ENCODE measurements around the gene C4B. TPM values are rescaled to one million over a fixed set of nuclear protein-coding genes. Genes with fewer than 3 reads are reported as not detected.

C4B gene
- total RNA-seq, 1 experiment from 2014 or later: 2.7 TPM

GRCh38 chr6:31966997-31967925 lies 47.3 kb upstream of the C4B start:
- no peak overlapping the region for H3T11ph ChIP-seq (ENCODE audit: low read length)
- H3K9ac ChIP-seq (ENCODE audit: extremely low read depth, insufficient read length, low read length): no peak overlapping the region
- H3K14ac ChIP-seq (ENCODE audit: insufficient read depth, low read length): no peak overlapping the region
- no peak overlapping the region; a peak in 1 of 7 replicates for H3K27ac Mint-ChIP-seq
- no peak overlapping the region for H4K8ac ChIP-seq (replicated peaks; ENCODE audit: insufficient read length, low read depth, low read length)
- H3K4ac ChIP-seq (ENCODE audit: low read depth, low read length): no peak overlapping the region
- H2BK120ac ChIP-seq (ENCODE audit: low read depth, low read length, poor library complexity, severe bottlenecking): no peak overlapping the region
- no peak overlapping the region for H2BK20ac ChIP-seq (ENCODE audit: low read depth, low read length, poor library complexity, severe bottlenecking)
- H2AFZ ChIP-seq (ENCODE audit: low read length): no peak overlapping the region
- H3K23ac ChIP-seq (ENCODE audit: insufficient read length, low read depth, low read length): no peak overlapping the region
- H3K36me3 Mint-ChIP-seq (ENCODE audit: insufficient read depth in 1 of 3, low read depth in 3 of 3): peaks cover 41 to 82% (median 76%) of the 10 kb centered on the region in 3 experiments; a peak in 6 of 7 replicates
- no peak overlapping the region for H2BK12ac ChIP-seq (ENCODE audit: insufficient read length, low read depth, low read length)
- no peak overlapping the region for H3K4me2 ChIP-seq (ENCODE audit: insufficient read depth, insufficient read length, low read length)
- H3K4me1 Mint-ChIP-seq: peaks cover 0 to 4% of the 10 kb centered on the region in 2 experiments; a peak in 1 of 4 replicates
- H4K20me1 ChIP-seq (ENCODE audit: control insufficient read depth, insufficient read depth, insufficient read length): no peaks in the 10 kb centered on the region
- no peaks in the 10 kb centered on the region for H3K9me3 Mint-ChIP-seq
- H2BK5ac ChIP-seq (ENCODE audit: insufficient read length, low read length): no peak overlapping the region
- no peaks in the 10 kb centered on the region for H3K9me3 ChIP-seq (ENCODE audit: control insufficient read depth, low read depth, low read length)
- DNase-seq: no peak
- no peak overlapping the region for H3K18ac ChIP-seq (ENCODE audit: insufficient read length, low read depth, low read length)
- H3K27me3 ChIP-seq (ENCODE audit: insufficient read depth, low read length): no peaks in the 10 kb centered on the region
- no peak overlapping the region for H3K56ac ChIP-seq (ENCODE audit: insufficient read length, low read depth, low read length)
- H3K79me2 ChIP-seq (ENCODE audit: insufficient read depth, low read length): no peaks in the 10 kb centered on the region; the same call in 1 of the 2 replicates
- H2BK15ac ChIP-seq (ENCODE audit: low read depth, low read length): no peak overlapping the region
- H2AK5ac ChIP-seq (ENCODE audit: insufficient read length, low read length): no peak overlapping the region
- H3K27me3 Mint-ChIP-seq (ENCODE audit: low read depth): no peaks in the 10 kb centered on the region; the same call in 1 of the 2 replicates
- H3K79me1 ChIP-seq (ENCODE audit: insufficient read depth, low read depth, low read length, poor library complexity, severe bottlenecking): no peaks in the 10 kb centered on the region
- TF ChIP-seq, protein P1, sequence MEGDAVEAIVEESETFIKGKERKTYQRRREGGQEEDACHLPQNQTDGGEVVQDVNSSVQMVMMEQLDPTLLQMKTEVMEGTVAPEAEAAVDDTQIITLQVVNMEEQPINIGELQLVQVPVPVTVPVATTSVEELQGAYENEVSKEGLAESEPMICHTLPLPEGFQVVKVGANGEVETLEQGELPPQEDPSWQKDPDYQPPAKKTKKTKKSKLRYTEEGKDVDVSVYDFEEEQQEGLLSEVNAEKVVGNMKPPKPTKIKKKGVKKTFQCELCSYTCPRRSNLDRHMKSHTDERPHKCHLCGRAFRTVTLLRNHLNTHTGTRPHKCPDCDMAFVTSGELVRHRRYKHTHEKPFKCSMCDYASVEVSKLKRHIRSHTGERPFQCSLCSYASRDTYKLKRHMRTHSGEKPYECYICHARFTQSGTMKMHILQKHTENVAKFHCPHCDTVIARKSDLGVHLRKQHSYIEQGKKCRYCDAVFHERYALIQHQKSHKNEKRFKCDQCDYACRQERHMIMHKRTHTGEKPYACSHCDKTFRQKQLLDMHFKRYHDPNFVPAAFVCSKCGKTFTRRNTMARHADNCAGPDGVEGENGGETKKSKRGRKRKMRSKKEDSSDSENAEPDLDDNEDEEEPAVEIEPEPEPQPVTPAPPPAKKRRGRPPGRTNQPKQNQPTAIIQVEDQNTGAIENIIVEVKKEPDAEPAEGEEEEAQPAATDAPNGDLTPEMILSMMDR (conservative IDR thresholded peaks at IDR 0.05): no peak
- no peak overlapping the region for H3K4me3 Mint-ChIP-seq
- no peak overlapping the region for H4K5ac ChIP-seq (ENCODE audit: insufficient read length, low read depth, low read length)
- no CpG with 5 or more reads among the region's 10 CpGs for WGBS (ENCODE audit: extremely low coverage, insufficient read length, low lambda C conversion rate)
- no peaks in the 10 kb centered on the region for H3K4me1 ChIP-seq (ENCODE audit: insufficient read depth, low read length)
- no peak overlapping the region for H3K27ac ChIP-seq (ENCODE audit: insufficient read length, low read depth, low read length)
- H3K23me2 ChIP-seq (ENCODE audit: insufficient read length, low read depth, low read length, poor library complexity, severe bottlenecking): no peaks in the 10 kb centered on the region
- H4K91ac ChIP-seq (ENCODE audit: insufficient read length, low read depth, low read length): no peak overlapping the region
